ENCODE results near the gene INPP5A.
A peak's percentile ranks its signal among the peaks of the same experiment; 100 is the strongest.

INPP5A gene

DNA sequence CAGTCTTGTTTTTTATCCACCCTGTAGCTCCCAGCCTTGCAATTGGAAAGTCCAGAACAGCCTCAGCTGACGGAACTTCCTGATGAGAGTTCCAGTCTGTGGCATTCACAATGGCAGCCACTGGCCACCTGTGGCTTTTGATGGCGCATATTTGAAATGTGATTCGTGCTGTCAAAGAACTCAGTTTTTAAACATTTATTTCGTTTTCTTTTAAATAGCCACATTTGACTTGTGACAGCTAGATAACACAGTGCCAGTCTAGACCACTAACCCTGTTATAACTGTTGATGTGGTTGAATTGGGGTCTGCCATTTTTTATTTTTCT, 97.3 kb downstream of the INPP5A start:
- H3K9me3 ChIP-seq (ENCODE audit: control extremely low read depth in 1 of 5, control insufficient read depth in 4 of 5, insufficient read depth in 2 of 5, low read depth in 1 of 5, low read length in 4 of 5): peaks cover 0 to 5% (median 0%) of the 10 kb centered on the region in 5 experiments
- WGBS (ENCODE audit: insufficient coverage): 94% methylated on average over 2 of the region's 4 CpGs
- H3K4me1 ChIP-seq (ENCODE audit: control extremely low read depth in 1 of 4, control insufficient read depth in 4 of 4, insufficient read depth in 4 of 4, low read length in 3 of 4): peaks cover 0 to 10% (median 5%) of the 10 kb centered on the region in 4 experiments
- peaks cover 0 to 4% (median 0%) of the 10 kb centered on the region in 4 experiments for H3K36me3 ChIP-seq (ENCODE audit: control insufficient read depth in 4 of 4, insufficient read depth in 4 of 4, low read length in 3 of 4)
- no peak overlapping the region for H3K4me3 ChIP-seq (ENCODE audit: control insufficient read depth in 1 of 7, extremely low read depth in 1 of 7, insufficient read depth in 4 of 7, low read depth in 2 of 7, low read length in 6 of 7)
- H3K27me3 ChIP-seq (replicated peaks in 2 of 5; ENCODE audit: control insufficient read depth in 4 of 5, insufficient read depth in 5 of 5, low read length in 4 of 5): no peaks in the 10 kb centered on the region
- H3K27ac ChIP-seq (ENCODE audit: insufficient read depth in 1 of 2, low read depth in 1 of 2, low read length in 2 of 2, poor library complexity in 1 of 2, severe bottlenecking in 2 of 2): no peak overlapping the region
- ChIA-PET POLR2A (no interaction called here), CTCF (interaction anchor here (1.0 to 2.6 kb wide), 3 partner anchors 47 to 176 kb away, joined by 3 to 16 read pairs (median 3); no protein-coding TSS in a partner anchor)
- no peak for DNase-seq

DNA sequence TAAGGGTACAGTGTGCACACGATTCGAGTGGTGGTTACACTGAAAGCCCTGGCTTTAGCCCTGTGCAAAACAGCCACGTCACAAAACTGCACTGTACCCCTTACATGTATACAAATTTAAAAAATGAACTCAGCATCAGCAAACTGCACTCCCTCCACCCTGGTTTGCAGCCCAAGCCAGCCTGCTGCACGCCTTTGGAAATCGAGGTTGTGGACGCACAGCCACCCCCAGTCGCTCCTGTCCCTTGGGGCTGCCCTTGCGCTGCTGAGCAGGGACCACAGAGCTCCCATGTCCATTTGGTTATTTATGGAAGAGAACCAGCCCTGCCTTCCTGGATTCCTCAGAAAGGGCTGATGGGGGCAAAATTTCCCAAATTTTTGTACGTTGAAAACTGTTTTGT, 98.8 kb downstream of the INPP5A start:
- Histone ChIP-seq H3K4me3 (ENCODE audit: control insufficient read depth in 1 of 7, extremely low read depth in 1 of 7, insufficient read depth in 4 of 7, low read depth in 2 of 7, low read length in 6 of 7) (no peak overlapping the region), H3K27me3 (replicated peaks in 2 of 5; ENCODE audit: control insufficient read depth in 4 of 5, insufficient read depth in 5 of 5, low read length in 4 of 5) (no peaks in the 10 kb centered on the region), H3K27ac (ENCODE audit: insufficient read depth in 1 of 2, low read depth in 1 of 2, low read length in 2 of 2, poor library complexity in 1 of 2, severe bottlenecking in 2 of 2) (no peak overlapping the region), H3K36me3 (ENCODE audit: control insufficient read depth in 4 of 4, insufficient read depth in 4 of 4, low read length in 3 of 4) (peaks cover 0 to 4% (median 0%) of the 10 kb centered on the region in 4 experiments), H3K4me1 (ENCODE audit: control extremely low read depth in 1 of 4, control insufficient read depth in 4 of 4, insufficient read depth in 4 of 4, low read length in 3 of 4) (peaks cover 0 to 10% (median 5%) of the 10 kb centered on the region in 4 experiments), H3K9me3 (ENCODE audit: control extremely low read depth in 1 of 5, control insufficient read depth in 4 of 5, insufficient read depth in 2 of 5, low read depth in 1 of 5, low read length in 4 of 5) (peaks cover 0 to 8% (median 0%) of the 10 kb centered on the region in 5 experiments)
- no peak for DNase-seq
- POLR2A ChIA-PET: interaction anchor here (0.6 kb wide), 1 partner anchor 169 kb away, joined by 3 read pairs; no protein-coding TSS in a partner anchor
- CTCF ChIA-PET: interaction anchor here (0.6 to 2.6 kb wide), 5 partner anchors 48 to 277 kb away, joined by 3 to 16 read pairs (median 3); no protein-coding TSS in a partner anchor
- 97% methylated on average over 8 of the region's 9 CpGs for WGBS (ENCODE audit: insufficient coverage)

DNA sequence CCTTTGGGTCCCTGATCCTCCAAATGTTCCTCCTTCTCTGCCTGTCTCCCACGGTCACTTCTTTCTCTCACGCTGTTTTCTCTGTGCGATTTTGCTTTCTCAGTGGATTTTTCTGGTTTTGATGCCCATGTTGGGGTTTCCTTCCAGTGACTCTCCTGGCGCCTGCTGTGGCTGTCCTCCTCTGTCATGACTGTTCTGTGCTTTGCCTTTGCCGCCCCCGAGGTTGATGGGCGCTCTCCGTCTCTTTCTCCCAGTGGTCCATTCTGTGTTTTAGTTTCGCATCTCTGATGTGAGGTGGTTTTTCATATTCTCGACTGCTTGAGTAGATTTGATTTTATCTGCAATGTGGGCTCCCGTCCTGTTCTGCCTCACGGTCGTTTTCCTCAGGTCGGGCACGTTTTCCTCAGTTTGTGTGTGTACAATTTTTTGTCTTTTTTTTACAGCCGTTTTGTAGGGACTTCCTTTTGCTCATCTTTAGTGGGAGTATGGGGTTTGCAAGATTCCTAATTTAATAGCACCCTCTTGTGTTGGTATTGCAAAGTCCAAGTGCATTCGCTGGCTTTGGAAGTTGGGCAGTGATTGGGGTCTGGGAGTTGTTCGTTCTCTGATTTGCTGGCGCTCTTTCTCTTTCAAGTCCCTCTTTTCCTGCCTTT, 100.0 kb downstream of the INPP5A start:
- Histone ChIP-seq H3K27me3 (replicated peaks in 2 of 5; ENCODE audit: control insufficient read depth in 4 of 5, insufficient read depth in 5 of 5, low read length in 4 of 5) (no peaks in the 10 kb centered on the region), H3K36me3 (ENCODE audit: control insufficient read depth in 4 of 4, insufficient read depth in 4 of 4, low read length in 3 of 4) (peaks cover 0 to 3% (median 1%) of the 10 kb centered on the region in 4 experiments), H3K27ac (ENCODE audit: insufficient read depth in 1 of 2, low read depth in 1 of 2, low read length in 2 of 2, poor library complexity in 1 of 2, severe bottlenecking in 2 of 2) (no peak overlapping the region), H3K4me3 (ENCODE audit: control insufficient read depth in 1 of 7, extremely low read depth in 1 of 7, insufficient read depth in 4 of 7, low read depth in 2 of 7, low read length in 6 of 7) (peak overlapping the region in 2 of 7 experiments; percentile 5 to 42), H3K9me3 (ENCODE audit: control extremely low read depth in 1 of 5, control insufficient read depth in 4 of 5, insufficient read depth in 2 of 5, low read depth in 1 of 5, low read length in 4 of 5) (peaks cover 0 to 8% (median 0%) of the 10 kb centered on the region in 5 experiments), H3K4me1 (ENCODE audit: control extremely low read depth in 1 of 4, control insufficient read depth in 4 of 4, insufficient read depth in 4 of 4, low read length in 3 of 4) (peaks cover 0 to 10% (median 5%) of the 10 kb centered on the region in 4 experiments)
- DNase-seq: peak; percentile 66 to 75 (median 67)
- 57% methylated on average over 16 of the region's 19 CpGs for WGBS (ENCODE audit: insufficient coverage)
- ChIA-PET CTCF (interaction anchor here (1.0 to 2.6 kb wide), 5 partner anchors 62 to 181 kb away, joined by 4 to 24 read pairs (median 7); no protein-coding TSS in a partner anchor), POLR2A (interaction anchor here (0.6 kb wide), 1 partner anchor 195 kb away, joined by 3 read pairs; no protein-coding TSS in a partner anchor)

DNA sequence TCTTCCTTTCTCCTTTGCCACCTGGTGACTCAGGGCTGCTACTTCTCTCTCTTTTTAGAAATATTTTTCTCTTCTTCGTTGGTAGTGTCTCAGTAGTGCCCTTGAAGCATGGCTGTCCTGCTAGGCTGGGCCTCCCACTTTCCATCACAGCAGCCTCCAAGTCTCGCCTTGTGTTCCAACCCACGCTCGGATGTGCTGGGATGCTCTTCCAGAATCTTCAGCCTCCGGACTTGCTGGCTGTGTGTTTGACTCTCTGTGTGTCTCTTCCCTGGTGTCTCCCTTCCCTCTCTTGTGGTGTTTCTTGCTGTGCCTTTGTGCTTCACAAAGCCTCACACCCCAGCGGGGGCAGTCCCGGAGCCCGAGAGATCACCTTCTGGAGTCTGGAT, 100.5 kb downstream of the INPP5A start:
- WGBS (ENCODE audit: insufficient coverage): 85% methylated on average over 5 of the region's 8 CpGs
- Histone ChIP-seq H3K27ac (ENCODE audit: insufficient read depth in 1 of 2, low read depth in 1 of 2, low read length in 2 of 2, poor library complexity in 1 of 2, severe bottlenecking in 2 of 2) (no peak overlapping the region), H3K36me3 (ENCODE audit: control insufficient read depth in 4 of 4, insufficient read depth in 4 of 4, low read length in 3 of 4) (peaks cover 0 to 3% (median 1%) of the 10 kb centered on the region in 4 experiments), H3K27me3 (replicated peaks in 2 of 5; ENCODE audit: control insufficient read depth in 4 of 5, insufficient read depth in 5 of 5, low read length in 4 of 5) (no peaks in the 10 kb centered on the region), H3K9me3 (ENCODE audit: control extremely low read depth in 1 of 5, control insufficient read depth in 4 of 5, insufficient read depth in 2 of 5, low read depth in 1 of 5, low read length in 4 of 5) (peaks cover 0 to 8% (median 0%) of the 10 kb centered on the region in 5 experiments), H3K4me1 (ENCODE audit: control extremely low read depth in 1 of 4, control insufficient read depth in 4 of 4, insufficient read depth in 4 of 4, low read length in 3 of 4) (peaks cover 0 to 10% (median 5%) of the 10 kb centered on the region in 4 experiments), H3K4me3 (ENCODE audit: control insufficient read depth in 1 of 7, extremely low read depth in 1 of 7, insufficient read depth in 4 of 7, low read depth in 2 of 7, low read length in 6 of 7) (no peak overlapping the region)
- POLR2A ChIA-PET: interaction anchor here (0.6 kb wide), 1 partner anchor 195 kb away, joined by 3 read pairs; no protein-coding TSS in a partner anchor
- CTCF ChIA-PET: interaction anchor here (1.0 to 2.4 kb wide), 6 partner anchors 63 to 185 kb away, joined by 3 to 24 read pairs (median 4); no protein-coding TSS in a partner anchor
- no peak for DNase-seq

DNA sequence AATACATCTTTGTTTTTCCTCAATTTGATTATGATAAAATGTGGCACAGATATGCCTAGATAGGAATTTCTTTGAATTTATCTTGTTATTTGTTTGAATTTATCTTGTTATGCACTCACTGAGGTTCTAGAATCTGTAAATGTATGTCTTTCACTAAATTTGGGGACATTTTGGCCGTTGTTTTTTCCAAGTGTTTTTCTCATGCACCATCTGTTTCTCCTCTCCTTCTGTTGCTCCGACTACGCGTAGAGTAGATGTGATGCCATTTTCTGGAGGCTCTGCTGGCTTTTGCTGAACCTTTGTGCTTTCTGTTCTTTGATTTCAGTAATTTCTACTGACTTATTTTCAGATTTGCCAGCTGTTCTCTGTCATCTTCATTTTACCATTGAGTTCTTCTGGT, 101.9 kb downstream of the INPP5A start:
- Histone ChIP-seq H3K4me1 (ENCODE audit: control extremely low read depth in 1 of 4, control insufficient read depth in 4 of 4, insufficient read depth in 4 of 4, low read length in 3 of 4) (peaks cover 0 to 10% (median 5%) of the 10 kb centered on the region in 4 experiments), H3K4me3 (ENCODE audit: control insufficient read depth in 1 of 7, extremely low read depth in 1 of 7, insufficient read depth in 4 of 7, low read depth in 2 of 7, low read length in 6 of 7) (no peak overlapping the region), H3K27me3 (replicated peaks in 2 of 5; ENCODE audit: control insufficient read depth in 4 of 5, insufficient read depth in 5 of 5, low read length in 4 of 5) (no peaks in the 10 kb centered on the region), H3K9me3 (ENCODE audit: control extremely low read depth in 1 of 5, control insufficient read depth in 4 of 5, insufficient read depth in 2 of 5, low read depth in 1 of 5, low read length in 4 of 5) (peaks cover 0 to 8% (median 0%) of the 10 kb centered on the region in 5 experiments), H3K27ac (ENCODE audit: insufficient read depth in 1 of 2, low read depth in 1 of 2, low read length in 2 of 2, poor library complexity in 1 of 2, severe bottlenecking in 2 of 2) (no peak overlapping the region), H3K36me3 (ENCODE audit: control insufficient read depth in 4 of 4, insufficient read depth in 4 of 4, low read length in 3 of 4) (peaks cover 0 to 3% (median 1%) of the 10 kb centered on the region in 4 experiments)
- no peak for DNase-seq
- POLR2A ChIA-PET: no interaction called here
- WGBS (ENCODE audit: insufficient coverage): 96% methylated on average over 4 of the region's 4 CpGs
- CTCF ChIA-PET: interaction anchor here (0.9 to 2.4 kb wide), 4 partner anchors 24 to 186 kb away, joined by 3 to 24 read pairs (median 3); no protein-coding TSS in a partner anchor

DNA sequence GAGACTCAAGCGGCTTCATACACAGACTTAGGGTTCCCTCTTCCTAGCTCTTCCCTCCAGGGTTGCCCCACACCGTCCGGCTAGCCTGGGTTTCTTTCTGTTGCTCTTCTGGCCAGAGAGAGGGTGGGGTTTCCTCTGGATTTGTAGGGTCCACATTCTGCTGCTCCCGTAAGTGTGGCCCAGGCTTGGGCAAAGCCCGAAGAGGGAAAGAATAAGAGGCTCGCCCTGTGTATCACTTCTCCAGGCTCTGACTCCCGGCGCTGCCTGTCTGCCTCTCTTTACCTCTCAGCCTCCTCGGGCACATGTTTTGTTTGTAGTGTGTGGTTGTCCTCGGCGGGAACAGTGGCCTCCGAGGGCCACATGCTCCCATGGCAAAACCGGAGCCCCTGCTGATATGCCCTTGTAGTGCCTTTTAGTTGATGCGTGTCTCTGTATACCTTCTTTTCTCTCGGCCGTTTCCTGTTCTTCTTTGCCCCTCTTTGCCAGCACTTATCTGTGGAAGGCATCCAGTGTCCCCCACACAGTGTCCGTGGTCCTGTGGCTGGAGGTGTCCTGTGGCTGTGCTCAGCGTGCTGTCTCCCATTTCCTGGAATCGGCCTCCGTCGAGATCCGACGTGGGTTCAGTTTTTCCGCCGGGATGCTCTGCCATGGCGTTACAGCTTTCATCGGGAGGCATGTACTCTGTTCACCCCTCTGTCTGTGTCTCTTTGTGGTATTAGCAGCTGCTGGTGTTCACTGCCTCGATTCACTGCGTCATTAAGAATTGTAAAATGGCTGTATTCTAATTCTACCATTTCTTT, 102.9 kb downstream of the INPP5A start:
- 89% methylated on average over 18 of the region's 29 CpGs for WGBS (ENCODE audit: insufficient coverage)
- ChIA-PET CTCF (interaction anchor here (1.2 to 2.4 kb wide), 4 partner anchors 15 to 194 kb away, joined by 3 to 24 read pairs (median 4); no protein-coding TSS in a partner anchor), POLR2A (no interaction called here)
- H3K9me3 ChIP-seq (ENCODE audit: control extremely low read depth in 1 of 5, control insufficient read depth in 4 of 5, insufficient read depth in 2 of 5, low read depth in 1 of 5, low read length in 4 of 5): peaks cover 0 to 8% (median 0%) of the 10 kb centered on the region in 5 experiments
- no peak overlapping the region for H3K27ac ChIP-seq (ENCODE audit: insufficient read depth in 1 of 2, low read depth in 1 of 2, low read length in 2 of 2, poor library complexity in 1 of 2, severe bottlenecking in 2 of 2)
- no peaks in the 10 kb centered on the region for H3K27me3 ChIP-seq (replicated peaks in 2 of 5; ENCODE audit: control insufficient read depth in 4 of 5, insufficient read depth in 5 of 5, low read length in 4 of 5)
- H3K4me3 ChIP-seq (ENCODE audit: control insufficient read depth in 1 of 7, extremely low read depth in 1 of 7, insufficient read depth in 4 of 7, low read depth in 2 of 7, low read length in 6 of 7): no peak overlapping the region
- H3K4me1 ChIP-seq (ENCODE audit: control extremely low read depth in 1 of 4, control insufficient read depth in 4 of 4, insufficient read depth in 4 of 4, low read length in 3 of 4): peaks cover 0 to 7% (median 3%) of the 10 kb centered on the region in 4 experiments
- DNase-seq: no peak
- H3K36me3 ChIP-seq (ENCODE audit: control insufficient read depth in 4 of 4, insufficient read depth in 4 of 4, low read length in 3 of 4): peaks cover 0 to 3% (median 1%) of the 10 kb centered on the region in 4 experiments

Measured in common myeloid progenitor, CD34-positive (primary cell).